HepG2 (cell line): ENCODE measurements around the gene APOM. TPM values are rescaled to one million over a fixed set of nuclear protein-coding genes. Genes with fewer than 3 reads are reported as not detected.

Experiments used
- ATAC-seq: fragments of 200-7000 bp; cut with Tn5 transposase; 3 replicates; pipeline ENCODE4 v1.9.1; 2020; ENCODE audit warnings: mild to moderate bottlenecking, moderate library complexity
- BruUV-seq: library from RNA; stranded (reverse); fragments of 400-500 nt; replicated peaks from 2 replicates; lab custom pipeline; 2021; lab: Mats Ljungman, UMichigan
- CTCF ChIA-PET: fragments of 300-600 bp; formaldehyde crosslinking; extraction: SDS; loops from one replicate; lab custom pipeline; 2021; ENCODE audit warnings: low total read pairs, inconsistent platforms, low intra/inter-chr PET ratio; lab: Yijun Ruan, JAX
- POLR2A ChIA-PET: fragments of 350-600 bp; sonication (Branson Sonifier 250); formaldehyde crosslinking; loops from one replicate; lab custom pipeline; 2020; ENCODE audit warnings: antibody characterized with exemption, inconsistent platforms; lab: Yijun Ruan, JAX
- DNase-seq: peaks from one replicate; pipeline ENCODE4 v3.0.0-alpha.2; 2015; ENCODE audit warnings: low spot score
- FAIRE-seq: peaks from 3 replicates; lab custom pipeline; 2011; peaks lifted over from hg19 to GRCh38; lab: Jason Lieb, UNC
- H2AFZ ChIP-seq: one replicate; pipeline ENCODE4 v1.6.1; 2011; ENCODE audit warnings: low read length, inconsistent platforms
- H3K27ac ChIP-seq: fragments of 300-600 bp; 3 replicates; pipeline ENCODE4 v1.8.0; 2011; ENCODE audit warnings: mixed run types, mild to moderate bottlenecking, mixed read lengths, low read length, inconsistent platforms; ENCODE audit not compliant: insufficient read depth; ENCODE audit errors: extremely low read length
- H3K27me3 ChIP-seq, 2 experiments: fragments of 200-600 bp in 1 of 2; 2 replicates in 1 of 2; 3 replicates in 1 of 2; pipeline versions ENCODE4 v1.6.0 to v1.8.0; 2011; ENCODE audit warnings: low read length in 2 of 2, mild to moderate bottlenecking in 2 of 2, moderate library complexity in 2 of 2, inconsistent platforms in 1 of 2; ENCODE audit not compliant: insufficient read depth in 2 of 2, control insufficient read depth in 1 of 2
- H3K36me3 ChIP-seq, 2 experiments: fragments of 200-600 bp in 1 of 2; replicated peaks in 1 of 2; 2 replicates in 1 of 2; 3 replicates in 1 of 2; pipeline versions ENCODE4 v1.5.1 to v1.8.0; 2011; ENCODE audit warnings: low read length in 2 of 2, inconsistent platforms in 1 of 2; ENCODE audit not compliant: insufficient read depth in 2 of 2, control insufficient read depth in 1 of 2
- H3K4me1 ChIP-seq: 2 replicates; pipeline ENCODE4 v1.5.1; 2012; ENCODE audit warnings: low read length, inconsistent platforms; ENCODE audit not compliant: insufficient read depth
- H3K4me2 ChIP-seq: 2 replicates; pipeline ENCODE4 v1.6.0; 2011; ENCODE audit warnings: low read depth, low read length, inconsistent platforms
- H3K4me3 ChIP-seq, 3 experiments: fragments of 200-600 bp in 1 of 3; sonication (generic), shearing (Covaris generic) in 1 of 3; replicated peaks in 1 of 3; 2 replicates each; pipeline ENCODE4 v1.5.1; 2011 to 2016; ENCODE audit warnings: low read length in 3 of 3, inconsistent platforms in 2 of 3, low read depth in 2 of 3, mild to moderate bottlenecking in 2 of 3, control low read depth in 1 of 3, mixed read lengths in 1 of 3; ENCODE audit not compliant: insufficient read depth in 1 of 3
- H3K79me2 ChIP-seq: one replicate; pipeline ENCODE4 v1.6.1; 2011; ENCODE audit warnings: low read length, inconsistent platforms; ENCODE audit not compliant: insufficient read depth
- H3K9ac ChIP-seq: 2 replicates; pipeline ENCODE4 v1.6.0; 2011; ENCODE audit warnings: mild to moderate bottlenecking, low read depth, low read length, inconsistent platforms; ENCODE audit not compliant: insufficient read depth
- H3K9me3 ChIP-seq: 2 replicates; pipeline ENCODE4 v1.5.1; 2012; ENCODE audit warnings: mild to moderate bottlenecking, low read length
- H4K20me1 ChIP-seq: 2 replicates; pipeline ENCODE4 v1.6.0; 2011; ENCODE audit warnings: inconsistent platforms, mild to moderate bottlenecking, low read length, moderate library complexity; ENCODE audit not compliant: insufficient read depth
- AGO2 ChIP-seq: fragments of 200-400 bp; formaldehyde crosslinking; optimal IDR thresholded peaks from 2 replicates; pipeline ENCODE3; 2017; ENCODE audit warnings: mild to moderate bottlenecking, low read depth, low read length, moderate library complexity
- ATF1 ChIP-seq: IDR thresholded peaks from 2 replicates; pipeline ENCODE4 v1.6.1; 2016; ENCODE audit warnings: mild to moderate bottlenecking, control low read depth
- MAF1 ChIP-seq: sonication (generic); formaldehyde crosslinking; IDR thresholded peaks from 2 replicates; pipeline ENCODE4 v1.5.0; 2020; ENCODE audit warnings: missing genetic modification reagents, borderline replicate concordance
- POLR2AphosphoS5 ChIP-seq: IDR thresholded peaks from 2 replicates; pipeline ENCODE4 v1.6.1; 2012; ENCODE audit warnings: low read depth, low read length
- RBM22 ChIP-seq: fragments of 200-400 bp; formaldehyde crosslinking; optimal IDR thresholded peaks from 2 replicates; pipeline ENCODE3; 2017; ENCODE audit warnings: mild to moderate bottlenecking, low read length, moderate library complexity
- ZMYM4 ChIP-seq: sonication (generic); formaldehyde crosslinking; IDR thresholded peaks from 2 replicates; pipeline ENCODE4 v1.8.1; 2023; ENCODE audit warnings: mild to moderate bottlenecking, missing genetic modification reagents
- ZNF225 ChIP-seq: sonication (generic); formaldehyde crosslinking; IDR thresholded peaks from 2 replicates; pipeline ENCODE4 v1.4.0; 2020; ENCODE audit warnings: mild to moderate bottlenecking, missing genetic modification reagents
- ZNF503 ChIP-seq: sonication (generic); formaldehyde crosslinking; IDR thresholded peaks from 2 replicates; pipeline ENCODE4 v1.4.0; 2020; ENCODE audit warnings: missing genetic modification reagents
- WGBS: methylation state at CpG from one replicate; pipeline ENCODE4 v1.1.6; 2017; ENCODE audit warnings: low lambda C conversion rate; 5-methylcytosine and 5-hydroxymethylcytosine counted together
- in situ Hi-C: cut with HindIII; loops from 2 replicates; pipeline ENCODE4 v1.10.0; 2017; ENCODE audit warnings: low pct_unique_long_range_greater_than_20kb; ENCODE audit not compliant: extremely low pct_ligation_motif_present
- intact Hi-C: fragments of 100-400 bp; cut with micrococcal nuclease; formaldehyde crosslinking; loops from one replicate; pipeline ENCODE4 v1.10.0; 2022; ENCODE audit not compliant: unreplicated experiment
- polyA plus RNA-seq, 8 experiments: library from polyadenylated mRNA; depleted of rRNA in 3 of 8; stranded (reverse) in 7 of 8; unstranded in 1 of 8; fragments of >200 nt; fragmentation: Illumina TruSeq in 4 of 8; extraction: Trizol in 4 of 8; gene quantifications; 2 replicates each; pipeline versions ENCODE4 v1.2.1 to v1.2.3, GENCODE V29; 2011 to 2016; ENCODE audit warnings: low read depth in 4 of 8, missing spikeins in 1 of 8, mixed read lengths in 1 of 8; ENCODE audit not compliant: insufficient read depth in 1 of 8
- total RNA-seq, 5 experiments: library from RNA; depleted of rRNA; stranded (reverse); fragments of >200 nt; fragmentation: Illumina TruSeq; extraction: Trizol; gene quantifications; 2 replicates each; pipeline ENCODE4 v1.2.3, GENCODE V29; 2016; ENCODE audit warnings: low read depth in 1 of 5

The APOM gene
- total and polyA plus RNA-seq, 2 of the 13 experiments (the other 11 are each of a cell fraction or from before 2014, with no cell fraction given), result 98.2 to 1,140 TPM

GRCh38 chr6:31633447-31633846 lies 22.2 kb upstream of the APOM start:
- no peak for ATAC-seq
- TF ChIP-seq ATF1 (CRISPR knock-in tag) (no peak), AGO2 (peak; percentile 80), ZMYM4 (CRISPR knock-in tag) (no peak), MAF1 (no peak), POLR2AphosphoS5 (0 out of 2 replicates have a peak, but pooled peaks have one; percentile 14), RBM22 (peak; percentile 31), ZNF503 (CRISPR knock-in tag) (no peak), ZNF225 (CRISPR knock-in tag) (0 out of 2 replicates have a peak, but pooled peaks have one; percentile 60)
- H3K27me3 ChIP-seq, result no peaks in the 10 kb centered on the region
- in situ Hi-C loops, result no loop called here
- H3K4me1 ChIP-seq, result no peaks in the 10 kb centered on the region
- DNase-seq, result no peak
- H3K36me3 ChIP-seq, result peaks cover 62 to 89% of the 10 kb centered on the region in 2 experiments
- H3K9me3 ChIP-seq, result no peaks in the 10 kb centered on the region
- no peak overlapping the region for H2AFZ ChIP-seq
- no peak overlapping the region for H3K4me3 ChIP-seq
- no peak overlapping the region for H3K9ac ChIP-seq
- ChIA-PET POLR2A (interaction anchor here (1.2 to 3.4 kb wide), 7 partner anchors 10 to 27 kb away, joined by 3 to 20 read pairs (median 5); partner anchors contain the start of genes BAG6, C6orf47 and PRRC2A), CTCF (no interaction called here)
- no TSS peak for BruUV-seq
- H3K79me2 ChIP-seq, result no peaks in the 10 kb centered on the region
- no peak overlapping the region for H3K27ac ChIP-seq
- 97% methylated on average over 7 of the region's 7 CpGs for WGBS
- intact Hi-C loops, result no loop called here
- H4K20me1 ChIP-seq, result no peaks in the 10 kb centered on the region; the same call in 1 of the 2 replicates
- FAIRE-seq, result no peak
- H3K4me2 ChIP-seq, result no peak overlapping the region
